HCT116 (cell line): ENCODE results near the gene CDK14. TPM values are rescaled to one million over a fixed set of nuclear protein-coding genes. Genes with fewer than 3 reads are reported as not detected.

Experiments
- ATAC-seq: fragments of 200-7000 bp; cut with Tn5 transposase; 2 replicates; pipeline ENCODE4 v1.9.1; 2020; ENCODE audit warnings: mild to moderate bottlenecking, moderate library complexity
- BruUV-seq: library from RNA; stranded (reverse); fragments of 400-500 nt; replicated peaks from 2 replicates; lab custom pipeline; 2021; lab: Mats Ljungman, UMichigan
- CTCF ChIA-PET: fragments of 300-600 bp; sonication (Branson Sonifier 250); formaldehyde crosslinking; loops from one replicate; lab custom pipeline; 2021; ENCODE audit warnings: antibody characterized with exemption; lab: Charles Lee
- POLR2A ChIA-PET: fragments of 300-600, 350-600 bp; sonication (Branson Sonifier 250); formaldehyde crosslinking; loops from one replicate; lab custom pipeline; 2021; ENCODE audit warnings: antibody characterized with exemption; lab: Charles Lee
- RAD21 ChIA-PET, 2 experiments: fragments of 300-600 bp; sonication (Branson Sonifier 250); formaldehyde crosslinking; loops; one replicate each; lab custom pipeline; 2023; ENCODE audit warnings: low total read pairs in 2 of 2; ENCODE audit not compliant: uncharacterized antibody in 2 of 2, unreplicated experiment in 2 of 2, low non-redundant PET in 1 of 2; lab: Charles Lee
- DNase-seq: peaks from one replicate; pipeline ENCODE4 v3.0.0-alpha.2; 2010; ENCODE audit warnings: low read depth, low spot score
- H2AFZ ChIP-seq: fragments of 200-600 bp; shearing (Covaris generic), sonication (generic); 2 replicates; pipeline ENCODE4 v1.6.1; 2017; ENCODE audit warnings: low read depth, mixed run types, mixed read lengths, antibody characterized with exemption, low read length; ENCODE audit not compliant: poor library complexity, severe bottlenecking
- H3K27ac ChIP-seq: 2 replicates; pipeline ENCODE4 v1.5.1; 2012; ENCODE audit warnings: low read depth, low read length
- H3K27me3 ChIP-seq: fragments of 200-600 bp; sonication (generic); 2 replicates; pipeline ENCODE4 v1.6.1; 2016; ENCODE audit warnings: mixed run types, low read length, mixed read lengths; ENCODE audit not compliant: insufficient read depth
- H3K36me3 ChIP-seq, 2 experiments: fragments of 200-500 bp in 1 of 2; fragments of 200-600 bp in 1 of 2; sonication (Bioruptor generic) in 1 of 2; sonication (generic) in 1 of 2; 2 replicates each; pipeline versions ENCODE4 v1.5.1 to v1.6.1; 2014 to 2016; ENCODE audit warnings: low read length in 2 of 2, inconsistent platforms in 1 of 2, mixed read lengths in 1 of 2, mixed run types in 1 of 2; ENCODE audit not compliant: insufficient read depth in 2 of 2, control insufficient read depth in 1 of 2
- H3K4me1 ChIP-seq, 2 experiments: fragments of 200-600 bp in 1 of 2; sonication (generic) in 1 of 2; 2 replicates each; pipeline versions ENCODE4 v1.5.1 to v1.6.1; 2012 to 2017; ENCODE audit warnings: low read length in 2 of 2, inconsistent platforms in 1 of 2, mild to moderate bottlenecking in 1 of 2, mixed read lengths in 1 of 2, mixed run types in 1 of 2, moderate library complexity in 1 of 2; ENCODE audit not compliant: insufficient read depth in 2 of 2, control insufficient read depth in 1 of 2
- H3K4me2 ChIP-seq: fragments of 200-600 bp; sonication (generic); 2 replicates; pipeline ENCODE4 v1.6.1; 2017; ENCODE audit warnings: mixed run types, low read length, mixed read lengths
- H3K4me3 ChIP-seq, 2 experiments: fragments of 200-600 bp in 1 of 2; sonication (generic) in 1 of 2; replicated peaks in 1 of 2; 2 replicates each; pipeline ENCODE4 v1.5.1; 2011 to 2016; ENCODE audit warnings: low read length in 2 of 2, control low read depth in 1 of 2, low read depth in 1 of 2, mild to moderate bottlenecking in 1 of 2, mixed read lengths in 1 of 2, mixed run types in 1 of 2
- H3K79me2 ChIP-seq: fragments of 200-600 bp; sonication (generic); 2 replicates; pipeline ENCODE4 v1.6.1; 2017; ENCODE audit warnings: mild to moderate bottlenecking, mixed run types, low read length, moderate library complexity, mixed read lengths; ENCODE audit not compliant: insufficient read depth
- H3K9ac ChIP-seq: fragments of 200-600 bp; sonication (generic); 2 replicates; pipeline ENCODE4 v1.6.1; 2016; ENCODE audit warnings: low read length, mixed read lengths
- H3K9me2 ChIP-seq: fragments of 200-600 bp; sonication (generic), shearing (Covaris generic); 2 replicates; pipeline ENCODE4 v1.6.1; 2017; ENCODE audit warnings: mixed run types, mild to moderate bottlenecking, moderate library complexity; ENCODE audit not compliant: insufficient read depth
- H3K9me3 ChIP-seq, 2 experiments: fragments of 200-500 bp in 1 of 2; fragments of 200-600 bp in 1 of 2; sonication (Bioruptor generic) in 1 of 2; sonication (generic) in 1 of 2; 2 replicates each; pipeline ENCODE4 v1.6.1; 2014 to 2017; ENCODE audit warnings: low read length in 2 of 2, mixed read lengths in 2 of 2, inconsistent platforms in 1 of 2, low read depth in 1 of 2, mild to moderate bottlenecking in 1 of 2, mixed run types in 1 of 2, moderate library complexity in 1 of 2; ENCODE audit not compliant: control insufficient read depth in 1 of 2, insufficient read depth in 1 of 2
- H4K20me1 ChIP-seq: fragments of 200-600 bp; sonication (generic), shearing (Covaris generic); 2 replicates; pipeline ENCODE4 v1.6.1; 2017; ENCODE audit warnings: mixed run types, mild to moderate bottlenecking, moderate library complexity; ENCODE audit not compliant: insufficient read depth
- ELF1 ChIP-seq: IDR thresholded peaks from 2 replicates; pipeline ENCODE4 v1.6.1; 2012; ENCODE audit warnings: low read depth, borderline replicate concordance
- POLR2A ChIP-seq: IDR thresholded peaks from 2 replicates; pipeline ENCODE4 v1.7.0; 2011; ENCODE audit warnings: borderline replicate concordance; ENCODE audit not compliant: insufficient read depth, insufficient read length; ENCODE audit errors: extremely low read depth
- POLR2AphosphoS5 ChIP-seq: IDR thresholded peaks from 2 replicates; pipeline ENCODE4 v1.6.1; 2011; ENCODE audit warnings: mild to moderate bottlenecking, low read depth, low read length, moderate library complexity
- RAD21 ChIP-seq: IDR thresholded peaks from 2 replicates; pipeline ENCODE4 v1.6.1; 2012; ENCODE audit warnings: low read depth, mild to moderate bottlenecking
- SIN3A ChIP-seq: IDR thresholded peaks from 2 replicates; pipeline ENCODE4 v1.6.1; 2012; ENCODE audit warnings: low read depth
- SP1 ChIP-seq: IDR thresholded peaks from 2 replicates; pipeline ENCODE4 v1.6.1; 2012; ENCODE audit warnings: low read depth
- SRF ChIP-seq: IDR thresholded peaks from 2 replicates; pipeline ENCODE4 v1.6.1; 2012; ENCODE audit warnings: low read depth
- ZFX ChIP-seq: fragments of 450-650 bp; IDR thresholded peaks from 2 replicates; pipeline ENCODE4 v1.6.1; 2017
- intact Hi-C: fragments of 100-400 bp; cut with micrococcal nuclease; formaldehyde crosslinking; loops from 2 replicates; pipeline ENCODE4 v1.10.0; 2022
- total RNA-seq: library from RNA; stranded (reverse); gene quantifications from one replicate; pipeline ENCODE4 v1.2.1, GENCODE V29; 2021; ENCODE audit not compliant: unreplicated experiment
- TF ChIP-seq, protein P1 (sequence below): IDR thresholded peaks from 2 replicates; pipeline ENCODE4 v1.6.1; 2012
- TF ChIP-seq, protein P2 (sequence below), 3 experiments: fragments of 200-600 bp in 1 of 3; sonication (generic) in 1 of 3; IDR thresholded peaks in 2 of 3; conservative IDR thresholded peaks in 1 of 3; 2 replicates each; pipeline ENCODE4 v1.5.1; 2012 to 2017; ENCODE audit warnings: low read depth in 2 of 3, low read length in 2 of 3, antibody characterized with exemption in 1 of 3, borderline replicate concordance in 1 of 3, control low read depth in 1 of 3, mild to moderate bottlenecking in 1 of 3, mixed read lengths in 1 of 3, mixed run types in 1 of 3, moderate library complexity in 1 of 3; ENCODE audit not compliant: insufficient read depth in 1 of 3
- TF ChIP-seq, protein P3 (sequence below): IDR thresholded peaks from 2 replicates; pipeline ENCODE4 v1.6.1; 2011; ENCODE audit warnings: mild to moderate bottlenecking, low read length, moderate library complexity; ENCODE audit not compliant: insufficient replicate concordance; ENCODE audit errors: extremely low read depth

The CDK14 gene
- total RNA-seq, 1 experiment from 2014 or later, result 10.2 TPM

DNA sequence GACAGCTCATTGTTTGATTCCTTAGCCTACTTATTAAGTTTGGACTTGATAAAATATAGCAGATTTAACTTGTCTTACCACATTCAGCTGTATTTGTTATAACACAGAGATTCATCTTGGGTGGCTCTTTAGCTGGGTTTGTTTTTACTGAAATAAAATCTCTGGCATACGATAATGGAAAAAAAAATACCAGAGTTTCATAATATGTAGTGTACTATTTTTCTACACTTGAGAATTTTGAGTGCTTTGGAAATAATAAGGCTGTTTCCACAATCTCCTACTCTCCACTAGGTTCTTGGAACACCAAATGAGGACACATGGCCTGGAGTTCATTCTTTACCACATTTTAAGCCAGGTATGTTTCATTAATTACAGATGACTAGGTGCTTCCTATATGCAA is 449.5 kb downstream of the CDK14 start:
- intact Hi-C loops, result loop anchor here (2.0 kb wide), 1 partner anchor 739 kb away; no protein-coding TSS in a partner anchor
- Histone ChIP-seq H3K9me3 (no peaks in the 10 kb centered on the region), H2AFZ (no peak overlapping the region), H4K20me1 (no peaks in the 10 kb centered on the region), H3K4me1 (no peaks in the 10 kb centered on the region), H3K9me2 (no peaks in the 10 kb centered on the region), H3K27me3 (no peaks in the 10 kb centered on the region), H3K4me3 (no peak overlapping the region), H3K4me2 (no peak overlapping the region), H3K27ac (no peak overlapping the region), H3K79me2 (no peaks in the 10 kb centered on the region), H3K9ac (no peak overlapping the region), H3K36me3 (no peaks in the 10 kb centered on the region)
- no TSS peak for BruUV-seq
- ChIA-PET POLR2A (no interaction called here), CTCF (interaction anchor here (1.4 kb wide), 1 partner anchor 11 kb away, joined by 4 read pairs; no protein-coding TSS in a partner anchor), RAD21 (no interaction called here)
- TF ChIP-seq ZFX (no peak), ELF1 (no peak), SRF (no peak), RAD21 (no peak), SIN3A (no peak)
- DNase-seq (no peak), ATAC-seq (no peak)

DNA sequence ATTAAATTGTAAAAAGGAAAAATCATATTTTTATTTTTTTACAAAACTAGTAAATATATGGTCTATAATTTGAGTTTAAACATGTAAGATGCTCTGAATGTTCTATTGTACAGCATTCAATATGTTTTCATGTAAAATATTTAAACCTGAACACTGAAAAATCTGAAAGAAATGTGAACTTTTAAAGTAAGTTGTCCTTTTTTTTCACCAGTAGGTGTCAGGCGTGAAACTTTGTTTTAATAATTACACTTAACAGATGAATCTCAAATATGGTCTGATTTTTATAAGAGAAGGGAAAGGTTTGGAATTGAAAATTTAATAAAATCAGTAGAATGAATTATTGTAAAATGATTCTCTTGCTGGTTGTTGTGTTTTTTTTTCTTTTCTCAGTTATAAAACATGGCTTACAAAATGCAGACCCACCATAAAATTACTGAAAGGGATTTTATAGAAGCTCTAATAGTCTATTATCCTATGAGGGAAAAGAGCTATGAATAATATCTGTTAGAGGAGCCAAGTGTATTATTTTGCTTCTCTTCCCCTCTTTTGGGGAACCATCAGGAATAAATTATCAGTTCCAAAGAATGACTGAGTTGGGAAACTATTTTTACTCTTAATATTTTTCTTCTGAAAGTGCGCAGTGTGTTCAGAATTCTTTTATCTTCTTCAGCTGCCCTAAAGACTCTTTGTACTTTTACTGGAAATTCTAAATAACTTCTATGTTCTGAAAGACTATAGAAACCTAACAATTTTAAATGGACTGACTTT is 450.4 kb downstream of the CDK14 start:
- Histone ChIP-seq H3K27me3 (no peaks in the 10 kb centered on the region), H4K20me1 (no peaks in the 10 kb centered on the region), H3K36me3 (no peaks in the 10 kb centered on the region), H3K9me2 (no peaks in the 10 kb centered on the region), H3K4me2 (no peak overlapping the region), H3K9me3 (no peaks in the 10 kb centered on the region), H3K4me1 (no peaks in the 10 kb centered on the region), H2AFZ (no peak overlapping the region), H3K79me2 (no peaks in the 10 kb centered on the region), H3K4me3 (no peak overlapping the region), H3K9ac (no peak overlapping the region), H3K27ac (no peak overlapping the region)
- RAD21 ChIA-PET, result no interaction called here
- CTCF ChIA-PET, result interaction anchor here (0.7 kb wide), 1 partner anchor 591 kb away, joined by 3 read pairs; no protein-coding TSS in a partner anchor
- DNase-seq (no peak), ATAC-seq (no peak)
- intact Hi-C loops, result loop anchor here (2.0 kb wide), 1 partner anchor 738 kb away; no protein-coding TSS in a partner anchor
- BruUV-seq, result no TSS peak
- POLR2A ChIA-PET, result no interaction called here
- TF ChIP-seq POLR2AphosphoS5 (no peak), RAD21 (peak; percentile 51; the same call in 1 of the 2 replicates), POLR2A (no peak), SP1 (no peak), SIN3A (no peak)
- TF ChIP-seq, protein P1, sequence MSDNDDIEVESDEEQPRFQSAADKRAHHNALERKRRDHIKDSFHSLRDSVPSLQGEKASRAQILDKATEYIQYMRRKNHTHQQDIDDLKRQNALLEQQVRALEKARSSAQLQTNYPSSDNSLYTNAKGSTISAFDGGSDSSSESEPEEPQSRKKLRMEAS, result no peak
- TF ChIP-seq, protein P2, sequence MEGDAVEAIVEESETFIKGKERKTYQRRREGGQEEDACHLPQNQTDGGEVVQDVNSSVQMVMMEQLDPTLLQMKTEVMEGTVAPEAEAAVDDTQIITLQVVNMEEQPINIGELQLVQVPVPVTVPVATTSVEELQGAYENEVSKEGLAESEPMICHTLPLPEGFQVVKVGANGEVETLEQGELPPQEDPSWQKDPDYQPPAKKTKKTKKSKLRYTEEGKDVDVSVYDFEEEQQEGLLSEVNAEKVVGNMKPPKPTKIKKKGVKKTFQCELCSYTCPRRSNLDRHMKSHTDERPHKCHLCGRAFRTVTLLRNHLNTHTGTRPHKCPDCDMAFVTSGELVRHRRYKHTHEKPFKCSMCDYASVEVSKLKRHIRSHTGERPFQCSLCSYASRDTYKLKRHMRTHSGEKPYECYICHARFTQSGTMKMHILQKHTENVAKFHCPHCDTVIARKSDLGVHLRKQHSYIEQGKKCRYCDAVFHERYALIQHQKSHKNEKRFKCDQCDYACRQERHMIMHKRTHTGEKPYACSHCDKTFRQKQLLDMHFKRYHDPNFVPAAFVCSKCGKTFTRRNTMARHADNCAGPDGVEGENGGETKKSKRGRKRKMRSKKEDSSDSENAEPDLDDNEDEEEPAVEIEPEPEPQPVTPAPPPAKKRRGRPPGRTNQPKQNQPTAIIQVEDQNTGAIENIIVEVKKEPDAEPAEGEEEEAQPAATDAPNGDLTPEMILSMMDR (IDR thresholded peaks at IDR 0.05 in 2 of 3, conservative IDR thresholded peaks at IDR 0.05 in 1 of 3; ENCODE audit: borderline replicate concordance in 1 of 3, insufficient read depth in 1 of 3, low read depth in 2 of 3, low read length in 2 of 3), result peak; percentile 16 to 55 (median 30); a peak in 3 of 6 replicates
- TF ChIP-seq, protein P3, sequence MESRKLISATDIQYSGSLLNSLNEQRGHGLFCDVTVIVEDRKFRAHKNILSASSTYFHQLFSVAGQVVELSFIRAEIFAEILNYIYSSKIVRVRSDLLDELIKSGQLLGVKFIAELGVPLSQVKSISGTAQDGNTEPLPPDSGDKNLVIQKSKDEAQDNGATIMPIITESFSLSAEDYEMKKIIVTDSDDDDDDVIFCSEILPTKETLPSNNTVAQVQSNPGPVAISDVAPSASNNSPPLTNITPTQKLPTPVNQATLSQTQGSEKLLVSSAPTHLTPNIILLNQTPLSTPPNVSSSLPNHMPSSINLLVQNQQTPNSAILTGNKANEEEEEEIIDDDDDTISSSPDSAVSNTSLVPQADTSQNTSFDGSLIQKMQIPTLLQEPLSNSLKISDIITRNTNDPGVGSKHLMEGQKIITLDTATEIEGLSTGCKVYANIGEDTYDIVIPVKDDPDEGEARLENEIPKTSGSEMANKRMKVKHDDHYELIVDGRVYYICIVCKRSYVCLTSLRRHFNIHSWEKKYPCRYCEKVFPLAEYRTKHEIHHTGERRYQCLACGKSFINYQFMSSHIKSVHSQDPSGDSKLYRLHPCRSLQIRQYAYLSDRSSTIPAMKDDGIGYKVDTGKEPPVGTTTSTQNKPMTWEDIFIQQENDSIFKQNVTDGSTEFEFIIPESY, result no peak
